SK-N-SH (cell line): Measurements from ENCODE around the gene RAB4B. TPM values are rescaled to one million over a fixed set of nuclear protein-coding genes. Genes with fewer than 3 reads are reported as not detected.

Experiments
- CTCF ChIA-PET: fragments of 300-600, 350-600 bp; formaldehyde crosslinking; extraction: SDS; loops from one replicate; lab custom pipeline; 2021; lab: Yijun Ruan, JAX
- POLR2A ChIA-PET: fragments of 350-600 bp; sonication (Branson Sonifier 250); formaldehyde crosslinking; extraction: SDS; loops from one replicate; lab custom pipeline; 2020; ENCODE audit warnings: antibody characterized with exemption, inconsistent platforms; lab: Yijun Ruan, JAX
- DNase-seq: peaks from one replicate; pipeline ENCODE4 v3.0.0; 2012
- H2AFZ ChIP-seq: fragments of 200-600 bp; sonication (generic); 2 replicates; pipeline ENCODE4 v1.8.1; 2016; ENCODE audit warnings: antibody characterized with exemption, mild to moderate bottlenecking, low read depth
- H3F3A ChIP-seq: fragments of 200-600 bp; sonication (generic); replicated peaks from 2 replicates; pipeline ENCODE3; 2016; ENCODE audit warnings: antibody characterized with exemption, mild to moderate bottlenecking; ENCODE audit not compliant: insufficient read depth
- H3K27ac ChIP-seq, 2 experiments: fragments of 200-500 bp in 1 of 2; fragments of 200-600 bp in 1 of 2; sonication (Bioruptor generic) in 1 of 2; sonication (generic), shearing (Covaris generic) in 1 of 2; 2 replicates each; pipeline versions ENCODE4 v1.5.1 to v1.6.1; 2014 to 2016; ENCODE audit warnings: low read depth in 2 of 2, inconsistent platforms in 1 of 2, low read length in 1 of 2, mild to moderate bottlenecking in 1 of 2, mixed read lengths in 1 of 2
- H3K27me3 ChIP-seq: fragments of 200-600 bp; sonication (generic), shearing (Covaris generic); 2 replicates; pipeline ENCODE4 v1.6.1; 2016; ENCODE audit warnings: mixed run types; ENCODE audit not compliant: insufficient read depth
- H3K36me3 ChIP-seq, 2 experiments: fragments of 200-500 bp in 1 of 2; fragments of 200-600 bp in 1 of 2; sonication (Bioruptor generic) in 1 of 2; sonication (generic) in 1 of 2; replicated peaks in 1 of 2; 2 replicates each; pipeline versions ENCODE3 to v1.5.1; 2014 to 2016; ENCODE audit warnings: low read length in 1 of 2, mild to moderate bottlenecking in 1 of 2; ENCODE audit not compliant: insufficient read depth in 2 of 2, control insufficient read depth in 1 of 2
- H3K4me1 ChIP-seq, 2 experiments: fragments of 200-500 bp in 1 of 2; fragments of 200-600 bp in 1 of 2; sonication (Bioruptor generic) in 1 of 2; sonication (generic), shearing (Covaris generic) in 1 of 2; 2 replicates each; pipeline versions ENCODE4 v1.5.1 to v1.6.1; 2014 to 2016; ENCODE audit warnings: low read depth in 1 of 2, low read length in 1 of 2, mixed run types in 1 of 2; ENCODE audit not compliant: insufficient read depth in 2 of 2, control insufficient read depth in 1 of 2
- H3K4me2 ChIP-seq: fragments of 200-600 bp; sonication (generic), shearing (Covaris generic); 2 replicates; pipeline ENCODE4 v1.6.1; 2017; ENCODE audit warnings: mixed run types
- H3K4me3 ChIP-seq, 2 experiments: fragments of 200-500 bp in 1 of 2; fragments of 200-600 bp in 1 of 2; sonication (Bioruptor generic) in 1 of 2; sonication (generic), shearing (Covaris generic) in 1 of 2; 2 replicates each; pipeline versions ENCODE4 v1.5.1 to v1.8.1; 2014 to 2016; ENCODE audit warnings: low read depth in 2 of 2, inconsistent platforms in 1 of 2, low read length in 1 of 2, mild to moderate bottlenecking in 1 of 2, mixed read lengths in 1 of 2, moderate library complexity in 1 of 2
- H3K79me2 ChIP-seq: fragments of 200-600 bp; sonication (generic); 2 replicates; pipeline ENCODE4 v1.8.1; 2017; ENCODE audit warnings: mild to moderate bottlenecking; ENCODE audit not compliant: insufficient read depth
- H3K9ac ChIP-seq: fragments of 200-600 bp; sonication (generic); 2 replicates; pipeline ENCODE4 v1.6.1; 2017; ENCODE audit warnings: mixed run types
- H3K9me2 ChIP-seq: fragments of 200-600 bp; sonication (generic); 2 replicates; pipeline ENCODE4 v1.6.1; 2017; ENCODE audit warnings: mixed run types
- H3K9me3 ChIP-seq: fragments of 200-600 bp; sonication (generic); 2 replicates; pipeline ENCODE4 v1.6.1; 2017; ENCODE audit warnings: mixed run types, mild to moderate bottlenecking, moderate library complexity
- H4K20me1 ChIP-seq: fragments of 200-600 bp; sonication (generic); 2 replicates; pipeline ENCODE4 v1.6.1; 2017; ENCODE audit warnings: mild to moderate bottlenecking, mixed run types; ENCODE audit not compliant: insufficient read depth
- EP300 ChIP-seq, 2 experiments: IDR thresholded peaks; 2 replicates each; pipeline versions ENCODE4 v1.4.0 to v1.6.1; 2012; ENCODE audit warnings: borderline replicate concordance in 1 of 2, low read depth in 1 of 2, low read length in 1 of 2
- EZH2phosphoT487 ChIP-seq: fragments of 200-600 bp; sonication (generic); IDR thresholded peaks from 2 replicates; pipeline ENCODE4 v1.6.1; 2017; ENCODE audit warnings: low read depth, mixed run types, mild to moderate bottlenecking, antibody characterized with exemption, moderate library complexity, borderline replicate concordance
- FOXJ3 ChIP-seq: sonication (generic); formaldehyde crosslinking; IDR thresholded peaks from 2 replicates; pipeline ENCODE4 v1.5.1; 2020; ENCODE audit warnings: mild to moderate bottlenecking, missing genetic modification reagents
- GABPA ChIP-seq: IDR thresholded peaks from 2 replicates; pipeline ENCODE4 v1.4.0; 2012; ENCODE audit warnings: low read depth, mild to moderate bottlenecking
- GATA2 ChIP-seq: sonication (generic); formaldehyde crosslinking; IDR thresholded peaks from 2 replicates; pipeline ENCODE4 v1.5.0; 2020; ENCODE audit warnings: mild to moderate bottlenecking, missing genetic modification reagents
- IRF3 ChIP-seq: fragments of 150-350 bp; IDR thresholded peaks from 2 replicates; pipeline ENCODE4 v1.6.1; 2016; ENCODE audit warnings: mild to moderate bottlenecking, low read depth, low read length
- JUND ChIP-seq: IDR thresholded peaks from 2 replicates; pipeline ENCODE4 v1.4.0; 2012
- NFIC ChIP-seq: IDR thresholded peaks from 2 replicates; pipeline ENCODE4 v1.4.0; 2012; ENCODE audit warnings: borderline replicate concordance
- NRF1 ChIP-seq: IDR thresholded peaks from 2 replicates; pipeline ENCODE4 v1.6.1; 2012; ENCODE audit warnings: low read depth, mild to moderate bottlenecking, low read length
- PBX3 ChIP-seq: IDR thresholded peaks from 2 replicates; pipeline ENCODE4; 2012
- POLR2AphosphoS5 ChIP-seq: IDR thresholded peaks from 2 replicates; pipeline ENCODE4 v1.6.1; 2012; ENCODE audit warnings: low read depth, low read length
- RAD21 ChIP-seq: IDR thresholded peaks from 2 replicates; pipeline ENCODE4 v1.6.1; 2012; ENCODE audit warnings: mild to moderate bottlenecking, low read length
- RCOR1 ChIP-seq: fragments of 150-350 bp; IDR thresholded peaks from 2 replicates; pipeline ENCODE4 v1.6.1; 2017; ENCODE audit warnings: antibody characterized with exemption, low read length
- SIN3A ChIP-seq: IDR thresholded peaks from 2 replicates; pipeline ENCODE4 v1.6.1; 2012; ENCODE audit warnings: low read depth, mild to moderate bottlenecking, low read length, moderate library complexity, borderline replicate concordance
- SMC3 ChIP-seq: IDR thresholded peaks from 2 replicates; pipeline ENCODE4 v1.6.1; 2012; ENCODE audit warnings: low read depth, low read length, improper control_type of control experiment
- TAF1 ChIP-seq: IDR thresholded peaks from 2 replicates; pipeline ENCODE4 v1.6.1; 2012; ENCODE audit warnings: low read depth, mild to moderate bottlenecking, low read length, moderate library complexity, borderline replicate concordance
- TCF12 ChIP-seq: IDR thresholded peaks from 2 replicates; pipeline ENCODE4 v1.4.0; 2012
- USF1 ChIP-seq: IDR thresholded peaks from 2 replicates; pipeline ENCODE4 v1.4.0; 2012; ENCODE audit warnings: low read depth, borderline replicate concordance
- USF2 ChIP-seq: fragments of 150-350 bp; IDR thresholded peaks from 2 replicates; pipeline ENCODE4 v1.6.1; 2017; ENCODE audit warnings: antibody characterized with exemption, low read length, low read depth, borderline replicate concordance
- WGBS: methylation state at CpG from one replicate; pipeline ENCODE4 v1.1.6; 2017; ENCODE audit warnings: low lambda C conversion rate; 5-methylcytosine and 5-hydroxymethylcytosine counted together
- polyA plus RNA-seq, 3 experiments: library from polyadenylated mRNA; depleted of rRNA; stranded (reverse); fragments of >200 nt; gene quantifications; 2 replicates each; pipeline ENCODE4 v1.2.3, GENCODE V29; 2012
- TF ChIP-seq, protein P1 (sequence below): IDR thresholded peaks from 2 replicates; pipeline ENCODE4 v1.4.0; 2012; ENCODE audit warnings: low read depth
- TF ChIP-seq, protein P2 (sequence below): IDR thresholded peaks from 2 replicates; pipeline ENCODE4 v1.4.0; 2012; ENCODE audit warnings: low read depth, borderline replicate concordance
- TF ChIP-seq, protein P3 (sequence below): IDR thresholded peaks from 2 replicates; pipeline ENCODE4 v1.6.1; 2012; ENCODE audit warnings: mild to moderate bottlenecking, low read depth, low read length, moderate library complexity

Gene RAB4B
- polyA plus RNA-seq, 1 of the 3 experiments (the other 2 are of a cell fraction) = 53.2 TPM

- H3K27me3 ChIP-seq = no peaks in the 10 kb centered on the region
- CTCF ChIA-PET = interaction anchor here (0.5 to 5.4 kb wide), 21 partner anchors 8 to 179 kb away, joined by 3 to 54 read pairs (median 4); partner anchors contain the start of genes ACTMAP, EGLN2, MIA and RAB4B
- H3K4me1 ChIP-seq = peaks cover 29 to 62% of the 10 kb centered on the region in 2 experiments; a peak in 3 of 4 replicates
- WGBS = 34% methylated on average over 26 of the region's 26 CpGs
- peaks cover 18% of the 10 kb centered on the region for H3F3A ChIP-seq
- H3K9me3 ChIP-seq = no peaks in the 10 kb centered on the region
- H3K4me3 ChIP-seq = peak overlapping the region; percentile 21 to 45; a peak in 3 of 4 replicates
- POLR2A ChIA-PET = interaction anchor here (0.7 to 1.4 kb wide), 4 partner anchors 8 to 143 kb away, joined by 3 to 6 read pairs (median 5); partner anchors contain the start of genes COQ8B and EGLN2
- peaks cover 80% of the 10 kb centered on the region for H3K79me2 ChIP-seq
- no peak overlapping the region for H2AFZ ChIP-seq
- peak overlapping the region; percentile 72 to 78 for H3K27ac ChIP-seq
- H3K4me2 ChIP-seq = peak overlapping the region; percentile 75
- H3K36me3 ChIP-seq = peaks cover 31 to 51% of the 10 kb centered on the region in 2 experiments
- H3K9me2 ChIP-seq = no peaks in the 10 kb centered on the region
- DNase-seq = peak; percentile 97
- peak overlapping the region; percentile 30; the same call in 1 of the 2 replicates for H3K9ac ChIP-seq
- H4K20me1 ChIP-seq = peaks cover 82% of the 10 kb centered on the region
- TF ChIP-seq TAF1 (peak; percentile 10; the same call in 1 of the 2 replicates), NRF1 (no peak), GATA2 (CRISPR knock-in tag) (no peak), RAD21 (peak; percentile 60), IRF3 (no peak), EZH2phosphoT487 (no peak), FOXJ3 (no peak), SIN3A (peak; percentile 88), USF1 (no peak), POLR2AphosphoS5 (peak; percentile 24; the same call in 1 of the 2 replicates), USF2 (no peak), EP300 (IDR thresholded peaks at IDR 0.05; ENCODE audit: borderline replicate concordance in 1 of 2, low read depth in 1 of 2, low read length in 1 of 2) (no peak), SMC3 (peak; percentile 83), PBX3 (peak; percentile 90), NFIC (no peak), TCF12 (peak; percentile 13; the same call in 1 of the 2 replicates), JUND (no peak), GABPA (no peak; the same call in 1 of the 2 replicates), RCOR1 (peak; percentile 9; the same call in 1 of the 2 replicates)
- TF ChIP-seq, protein P1, sequence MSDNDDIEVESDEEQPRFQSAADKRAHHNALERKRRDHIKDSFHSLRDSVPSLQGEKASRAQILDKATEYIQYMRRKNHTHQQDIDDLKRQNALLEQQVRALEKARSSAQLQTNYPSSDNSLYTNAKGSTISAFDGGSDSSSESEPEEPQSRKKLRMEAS = peak; percentile 45; the same call in 1 of the 2 replicates
- TF ChIP-seq, protein P2, sequence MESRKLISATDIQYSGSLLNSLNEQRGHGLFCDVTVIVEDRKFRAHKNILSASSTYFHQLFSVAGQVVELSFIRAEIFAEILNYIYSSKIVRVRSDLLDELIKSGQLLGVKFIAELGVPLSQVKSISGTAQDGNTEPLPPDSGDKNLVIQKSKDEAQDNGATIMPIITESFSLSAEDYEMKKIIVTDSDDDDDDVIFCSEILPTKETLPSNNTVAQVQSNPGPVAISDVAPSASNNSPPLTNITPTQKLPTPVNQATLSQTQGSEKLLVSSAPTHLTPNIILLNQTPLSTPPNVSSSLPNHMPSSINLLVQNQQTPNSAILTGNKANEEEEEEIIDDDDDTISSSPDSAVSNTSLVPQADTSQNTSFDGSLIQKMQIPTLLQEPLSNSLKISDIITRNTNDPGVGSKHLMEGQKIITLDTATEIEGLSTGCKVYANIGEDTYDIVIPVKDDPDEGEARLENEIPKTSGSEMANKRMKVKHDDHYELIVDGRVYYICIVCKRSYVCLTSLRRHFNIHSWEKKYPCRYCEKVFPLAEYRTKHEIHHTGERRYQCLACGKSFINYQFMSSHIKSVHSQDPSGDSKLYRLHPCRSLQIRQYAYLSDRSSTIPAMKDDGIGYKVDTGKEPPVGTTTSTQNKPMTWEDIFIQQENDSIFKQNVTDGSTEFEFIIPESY = no peak
- TF ChIP-seq, protein P3, sequence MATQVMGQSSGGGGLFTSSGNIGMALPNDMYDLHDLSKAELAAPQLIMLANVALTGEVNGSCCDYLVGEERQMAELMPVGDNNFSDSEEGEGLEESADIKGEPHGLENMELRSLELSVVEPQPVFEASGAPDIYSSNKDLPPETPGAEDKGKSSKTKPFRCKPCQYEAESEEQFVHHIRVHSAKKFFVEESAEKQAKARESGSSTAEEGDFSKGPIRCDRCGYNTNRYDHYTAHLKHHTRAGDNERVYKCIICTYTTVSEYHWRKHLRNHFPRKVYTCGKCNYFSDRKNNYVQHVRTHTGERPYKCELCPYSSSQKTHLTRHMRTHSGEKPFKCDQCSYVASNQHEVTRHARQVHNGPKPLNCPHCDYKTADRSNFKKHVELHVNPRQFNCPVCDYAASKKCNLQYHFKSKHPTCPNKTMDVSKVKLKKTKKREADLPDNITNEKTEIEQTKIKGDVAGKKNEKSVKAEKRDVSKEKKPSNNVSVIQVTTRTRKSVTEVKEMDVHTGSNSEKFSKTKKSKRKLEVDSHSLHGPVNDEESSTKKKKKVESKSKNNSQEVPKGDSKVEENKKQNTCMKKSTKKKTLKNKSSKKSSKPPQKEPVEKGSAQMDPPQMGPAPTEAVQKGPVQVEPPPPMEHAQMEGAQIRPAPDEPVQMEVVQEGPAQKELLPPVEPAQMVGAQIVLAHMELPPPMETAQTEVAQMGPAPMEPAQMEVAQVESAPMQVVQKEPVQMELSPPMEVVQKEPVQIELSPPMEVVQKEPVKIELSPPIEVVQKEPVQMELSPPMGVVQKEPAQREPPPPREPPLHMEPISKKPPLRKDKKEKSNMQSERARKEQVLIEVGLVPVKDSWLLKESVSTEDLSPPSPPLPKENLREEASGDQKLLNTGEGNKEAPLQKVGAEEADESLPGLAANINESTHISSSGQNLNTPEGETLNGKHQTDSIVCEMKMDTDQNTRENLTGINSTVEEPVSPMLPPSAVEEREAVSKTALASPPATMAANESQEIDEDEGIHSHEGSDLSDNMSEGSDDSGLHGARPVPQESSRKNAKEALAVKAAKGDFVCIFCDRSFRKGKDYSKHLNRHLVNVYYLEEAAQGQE = no peak
Observed at GRCh38 chr19:40806423-40807146, 28.5 kb downstream of the RAB4B start.
